Stimulated activated CD4-positive, alpha-beta T cell treated with anti-CD3 and anti-CD28 coated beads, Interleukin-12 subunit alpha, Interleukin-12 subunit beta, amount 100 ng/mL, for 24 hours (primary cell): ENCODE measurements around the gene ZFAND5.

ENCODE experiments used
- DNase-seq, 2 experiments: peaks; one replicate each; pipeline ENCODE4 v3.0.0-alpha.2; 2020; ENCODE audit warnings: low read depth in 2 of 2

The ZFAND5 gene

GRCh38 chr9:72324974-72325373 lies 40.0 kb downstream of the ZFAND5 start:
- DNase-seq = no peak

- no peak for DNase-seq
These were observed 42.3 kb downstream of the ZFAND5 start for GRCh38 chr9:72322678-72323077.

GRCh38 chr9:72322259-72322658 lies 42.7 kb downstream of the ZFAND5 start:
- no peak for DNase-seq

GRCh38 chr9:72315510-72316311 lies 49.3 kb downstream of the ZFAND5 start:
- no peak for DNase-seq

DNA sequence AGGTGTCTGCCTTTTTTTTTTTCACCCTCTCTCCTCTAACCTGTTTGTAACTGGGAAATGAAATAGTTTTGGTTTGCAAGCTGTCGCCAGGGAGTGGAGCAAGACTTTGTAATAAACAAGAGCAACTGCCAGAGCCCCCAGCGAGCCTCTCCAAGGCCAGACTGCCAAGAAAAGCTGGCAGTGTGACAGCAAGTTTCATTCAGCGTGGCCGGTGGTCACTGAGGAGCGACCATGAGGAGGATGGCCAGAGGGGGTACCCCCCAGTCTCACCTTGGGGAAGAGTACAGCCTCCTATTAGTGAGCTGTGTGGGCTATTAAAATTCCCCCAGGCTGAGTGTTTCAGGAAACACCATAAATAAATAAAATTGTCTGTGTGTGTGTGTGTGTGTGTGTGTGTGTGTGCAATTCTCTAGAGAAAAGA lies 49.9 kb downstream of the ZFAND5 start:
- no peak for DNase-seq

DNA sequence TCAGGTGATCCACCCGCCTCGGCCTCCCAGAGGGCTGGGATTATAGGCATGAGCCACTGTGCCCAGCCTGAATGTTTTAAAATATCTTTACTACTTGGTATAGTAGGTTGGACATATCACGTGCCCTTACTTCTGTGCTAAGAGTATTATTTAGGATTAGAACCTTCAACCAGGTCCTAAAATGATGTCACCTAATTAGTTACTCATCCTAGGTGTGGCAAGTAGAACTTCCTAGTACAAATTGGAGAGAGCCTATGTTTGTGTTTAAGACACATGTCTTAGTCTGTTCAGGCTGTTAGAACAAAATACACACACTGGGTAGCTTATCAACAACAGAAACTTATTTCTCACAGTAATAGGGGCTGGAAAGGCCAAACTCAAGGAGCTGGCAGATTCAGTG lies 51.5 kb downstream of the ZFAND5 start:
- DNase-seq = no peak

DNA sequence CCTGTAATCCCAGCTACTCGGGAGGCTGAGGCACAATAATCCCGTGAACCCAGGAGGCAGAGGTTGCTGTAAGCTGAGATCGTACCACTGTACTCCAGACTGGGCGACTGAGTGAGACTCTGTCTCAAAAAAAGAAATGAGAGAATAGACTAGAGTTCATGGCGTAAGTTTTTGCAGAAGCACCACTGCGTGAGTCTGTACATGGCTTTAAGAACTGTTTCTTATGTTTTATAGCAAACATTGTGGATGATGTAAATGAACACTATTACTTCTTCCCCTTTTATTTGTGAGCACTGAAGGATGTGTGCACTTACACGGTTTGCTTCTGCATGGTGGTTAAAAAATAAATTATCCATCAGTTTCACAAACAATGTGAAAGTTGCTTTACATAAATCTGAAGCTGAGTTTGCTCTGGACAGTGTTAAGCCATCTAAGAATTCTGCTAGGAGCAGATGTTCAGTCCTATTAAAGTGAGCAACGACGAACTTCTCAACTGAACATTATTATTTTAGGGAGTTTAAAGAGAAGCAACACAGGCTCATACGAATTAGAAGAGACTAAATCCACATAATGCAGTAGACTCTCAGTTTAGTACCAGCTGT lies 52.5 kb downstream of the ZFAND5 start:
- no peak for DNase-seq

DNA sequence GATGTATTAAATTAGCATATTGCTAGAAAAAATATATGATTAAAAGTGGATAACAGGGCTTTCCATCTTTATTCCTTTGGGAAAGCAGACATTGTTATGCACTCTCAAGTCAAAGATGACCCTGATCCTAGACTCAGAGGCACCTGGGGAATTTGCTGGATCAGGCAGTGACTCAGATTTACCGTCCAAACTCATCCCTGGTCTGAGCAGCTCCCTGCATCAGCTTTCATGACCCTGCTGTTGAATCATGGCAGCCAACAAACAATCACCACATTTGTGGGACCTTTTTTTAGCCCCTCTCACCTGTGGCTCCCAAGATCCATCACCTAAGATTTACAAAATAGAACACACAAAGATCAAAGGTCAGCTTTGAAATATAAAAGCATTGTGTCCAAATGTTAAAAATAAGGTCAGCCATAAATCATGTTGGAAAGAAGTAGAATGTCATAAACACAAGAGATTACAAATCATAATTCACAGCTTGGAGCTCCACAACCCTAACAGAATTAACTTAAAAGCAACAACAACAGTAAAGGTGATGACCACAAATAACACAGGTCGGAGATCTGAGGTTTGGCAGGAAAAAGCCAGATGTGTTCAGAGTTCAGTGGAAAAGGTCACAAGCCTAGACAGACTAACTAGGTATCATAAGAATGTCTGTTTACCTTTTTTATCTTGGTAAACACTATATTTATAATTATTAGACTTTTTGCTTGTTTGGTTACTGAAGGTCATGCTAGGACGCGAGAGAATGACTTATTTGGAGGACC lies 55.5 kb downstream of the ZFAND5 start:
- no peak for DNase-seq

DNA sequence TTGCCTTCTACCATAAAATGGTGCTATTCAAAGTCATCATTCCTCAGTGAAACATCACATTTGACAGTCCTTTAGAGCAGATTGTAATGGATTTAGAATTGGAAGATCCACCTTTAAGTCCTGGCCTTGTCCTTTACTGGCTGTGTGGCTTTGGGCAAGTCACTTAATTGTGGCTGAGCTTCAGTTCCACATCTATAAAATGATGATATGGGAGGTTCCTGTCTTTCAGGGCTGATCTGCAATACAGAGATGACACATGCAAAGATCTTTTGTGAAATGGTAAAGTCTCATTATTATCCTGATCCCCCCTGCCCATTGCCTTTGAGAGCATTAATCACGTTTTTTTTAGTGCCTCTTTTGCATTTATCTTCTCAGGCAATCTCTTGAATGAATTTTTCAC lies 58.2 kb downstream of the ZFAND5 start:
- no peak for DNase-seq

GRCh38 chr9:72305707-72306106 lies 59.3 kb downstream of the ZFAND5 start:
- DNase-seq = no peak

DNA sequence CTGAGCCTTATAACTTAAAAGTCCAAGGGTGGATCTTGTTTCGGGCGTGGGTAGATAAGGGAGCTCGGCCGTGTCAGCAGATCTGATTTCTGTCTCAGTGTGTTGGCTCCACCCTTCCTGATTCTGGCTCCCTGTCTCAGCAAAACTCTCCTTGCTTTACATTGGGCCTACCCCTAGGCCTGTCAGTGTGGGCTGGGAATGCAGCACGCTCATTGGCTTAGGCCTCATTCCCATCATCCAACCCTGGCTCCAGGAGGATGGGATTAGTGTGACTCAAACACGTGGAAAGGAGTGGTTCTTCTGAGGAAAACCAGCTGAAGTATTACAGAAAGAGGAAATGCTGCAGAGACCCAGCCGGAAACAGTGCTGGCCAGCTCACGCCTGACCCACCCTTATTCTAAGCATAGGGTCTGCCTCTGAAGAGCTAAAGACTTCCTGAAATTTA lies 59.9 kb downstream of the ZFAND5 start:
- DNase-seq = no peak

DNA sequence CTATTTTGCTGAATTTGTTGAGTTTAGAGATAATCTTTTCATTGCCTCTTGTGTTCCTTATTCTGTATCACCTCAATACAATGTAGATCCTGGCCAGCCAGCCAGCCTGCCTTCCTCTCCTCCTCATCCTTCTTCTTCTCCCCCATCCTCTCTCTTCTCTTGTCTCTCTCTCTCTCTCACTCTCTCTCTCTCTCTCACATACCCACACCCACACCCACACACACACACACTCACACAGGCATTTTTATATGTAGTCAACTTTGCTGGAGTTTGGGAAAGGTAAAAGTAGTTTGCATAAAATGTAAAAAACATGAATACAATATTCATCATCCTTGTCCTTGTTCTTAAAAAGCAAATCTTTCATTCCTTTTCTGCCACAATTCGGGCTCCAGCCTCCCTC lies 60.5 kb downstream of the ZFAND5 start:
- DNase-seq = no peak
